HEK293 (cell line): Measurements from ENCODE around the gene CADPS2.

Source experiments
- GLI4 ChIP-seq: fragments of 450-650 bp; formaldehyde crosslinking; IDR thresholded peaks from 2 replicates; pipeline ENCODE4 v1.5.1; 2016; ENCODE audit warnings: missing biosample characterization, missing genetic modification characterization
- IKZF3 ChIP-seq: fragments of 450-650 bp; IDR thresholded peaks from 2 replicates; pipeline ENCODE4 v1.5.0; 2018; ENCODE audit warnings: missing biosample characterization, mild to moderate bottlenecking, missing genetic modification characterization, moderate library complexity
- KLF16 ChIP-seq: fragments of 450-650 bp; formaldehyde crosslinking; IDR thresholded peaks from 2 replicates; pipeline ENCODE4 v1.5.1; 2017; ENCODE audit warnings: missing biosample characterization, missing genetic modification characterization
- OSR2 ChIP-seq: fragments of 450-650 bp; formaldehyde crosslinking; IDR thresholded peaks from 2 replicates; pipeline ENCODE4 v1.5.1; 2016; ENCODE audit warnings: missing biosample characterization, missing genetic modification characterization
- PRDM1 ChIP-seq: fragments of 450-650 bp; formaldehyde crosslinking; IDR thresholded peaks from 2 replicates; pipeline ENCODE4; 2016; ENCODE audit warnings: missing biosample characterization, missing genetic modification characterization
- RBAK ChIP-seq: fragments of 450-650 bp; formaldehyde crosslinking; IDR thresholded peaks from 2 replicates; pipeline ENCODE4 v1.5.1; 2016; ENCODE audit warnings: missing biosample characterization, missing genetic modification characterization
- ZNF121 ChIP-seq: fragments of 450-650 bp; formaldehyde crosslinking; IDR thresholded peaks from 2 replicates; pipeline ENCODE4 v1.5.1; 2016; ENCODE audit warnings: missing biosample characterization, missing genetic modification characterization
- ZNF2 ChIP-seq: fragments of 450-650 bp; formaldehyde crosslinking; IDR thresholded peaks from 2 replicates; pipeline ENCODE4 v1.5.1; 2016; ENCODE audit warnings: missing biosample characterization, missing genetic modification characterization
- ZNF311 ChIP-seq: fragments of 450-650 bp; formaldehyde crosslinking; IDR thresholded peaks from 2 replicates; pipeline ENCODE4 v1.5.1; 2017; ENCODE audit warnings: missing biosample characterization, missing genetic modification characterization, borderline replicate concordance
- ZNF324 ChIP-seq: fragments of 450-650 bp; formaldehyde crosslinking; IDR thresholded peaks from 2 replicates; pipeline ENCODE4 v1.5.1; 2016; ENCODE audit warnings: missing biosample characterization, missing genetic modification characterization
- ZNF416 ChIP-seq: fragments of 450-650 bp; formaldehyde crosslinking; IDR thresholded peaks from 2 replicates; pipeline ENCODE4 v1.5.1; 2016; ENCODE audit warnings: missing biosample characterization, missing genetic modification characterization
- ZNF510 ChIP-seq: fragments of 450-650 bp; formaldehyde crosslinking; IDR thresholded peaks from 2 replicates; pipeline ENCODE4 v1.5.1; 2018; ENCODE audit warnings: mild to moderate bottlenecking, missing genetic modification characterization, missing biosample characterization; ENCODE audit not compliant: insufficient replicate concordance
- ZNF514 ChIP-seq: fragments of 450-650 bp; formaldehyde crosslinking; IDR thresholded peaks from 2 replicates; pipeline ENCODE4 v1.5.1; 2016; ENCODE audit warnings: missing biosample characterization, missing genetic modification characterization
- ZNF529 ChIP-seq: fragments of 450-650 bp; formaldehyde crosslinking; IDR thresholded peaks from 2 replicates; pipeline ENCODE4 v1.5.1; 2017; ENCODE audit warnings: missing genetic modification characterization, missing biosample characterization; ENCODE audit not compliant: insufficient replicate concordance
- ZNF530 ChIP-seq: fragments of 450-650 bp; formaldehyde crosslinking; IDR thresholded peaks from 2 replicates; pipeline ENCODE4 v1.5.1; 2016; ENCODE audit warnings: low read depth, missing biosample characterization, missing genetic modification characterization
- ZNF544 ChIP-seq: fragments of 450-650 bp; formaldehyde crosslinking; IDR thresholded peaks from 2 replicates; pipeline ENCODE4 v1.5.0; 2017; ENCODE audit warnings: missing biosample characterization, missing genetic modification characterization
- ZNF548 ChIP-seq: fragments of 450-650 bp; formaldehyde crosslinking; IDR thresholded peaks from 2 replicates; pipeline ENCODE4 v1.5.1; 2016; ENCODE audit warnings: missing biosample characterization, missing genetic modification characterization
- ZNF585B ChIP-seq: fragments of 450-650 bp; formaldehyde crosslinking; IDR thresholded peaks from 2 replicates; pipeline ENCODE4 v1.5.1; 2016; ENCODE audit warnings: missing biosample characterization, missing genetic modification characterization
- ZNF624 ChIP-seq: fragments of 450-650 bp; formaldehyde crosslinking; IDR thresholded peaks from 2 replicates; pipeline ENCODE4 v1.5.1; 2017; ENCODE audit warnings: missing biosample characterization, missing genetic modification characterization
- ZNF654 ChIP-seq: fragments of 450-650 bp; formaldehyde crosslinking; IDR thresholded peaks from 2 replicates; pipeline ENCODE4 v1.5.1; 2016; ENCODE audit warnings: low read depth, missing biosample characterization, missing genetic modification characterization
- ZNF658 ChIP-seq: fragments of 450-650 bp; formaldehyde crosslinking; IDR thresholded peaks from 2 replicates; pipeline ENCODE4; 2016; ENCODE audit warnings: missing biosample characterization, missing genetic modification characterization
- ZNF777 ChIP-seq: fragments of 450-650 bp; formaldehyde crosslinking; IDR thresholded peaks from 2 replicates; pipeline ENCODE4 v1.5.1; 2017; ENCODE audit warnings: missing biosample characterization, missing genetic modification characterization, borderline replicate concordance
- TF ChIP-seq, protein P1 (sequence below): fragments of 450-650 bp; formaldehyde crosslinking; IDR thresholded peaks from 2 replicates; pipeline ENCODE4 v1.5.1; 2016; ENCODE audit warnings: missing biosample characterization, missing genetic modification characterization
- TF ChIP-seq, protein P2 (sequence below): IDR thresholded peaks from 2 replicates; pipeline ENCODE4 v1.6.1; 2011; ENCODE audit warnings: mild to moderate bottlenecking, low read depth, low read length, borderline replicate concordance
- TF ChIP-seq, protein P3 (sequence below): fragments of 450-650 bp; formaldehyde crosslinking; IDR thresholded peaks from 2 replicates; pipeline ENCODE4 v1.5.1; 2016; ENCODE audit warnings: missing biosample characterization, missing genetic modification characterization, borderline replicate concordance
- TF ChIP-seq, protein P4 (sequence below): fragments of 450-650 bp; formaldehyde crosslinking; IDR thresholded peaks from 2 replicates; pipeline ENCODE4 v1.5.1; 2017; ENCODE audit warnings: missing biosample characterization, missing genetic modification characterization
- TF ChIP-seq, protein P5 (sequence below): fragments of 450-650 bp; formaldehyde crosslinking; IDR thresholded peaks from 2 replicates; pipeline ENCODE4 v1.5.1; 2016; ENCODE audit warnings: missing biosample characterization, missing genetic modification characterization
- TF ChIP-seq, protein P6 (sequence below): fragments of 450-650 bp; formaldehyde crosslinking; IDR thresholded peaks from 2 replicates; pipeline ENCODE4 v1.5.1; 2016; ENCODE audit warnings: missing biosample characterization, missing genetic modification characterization, low read depth

CADPS2 gene

DNA sequence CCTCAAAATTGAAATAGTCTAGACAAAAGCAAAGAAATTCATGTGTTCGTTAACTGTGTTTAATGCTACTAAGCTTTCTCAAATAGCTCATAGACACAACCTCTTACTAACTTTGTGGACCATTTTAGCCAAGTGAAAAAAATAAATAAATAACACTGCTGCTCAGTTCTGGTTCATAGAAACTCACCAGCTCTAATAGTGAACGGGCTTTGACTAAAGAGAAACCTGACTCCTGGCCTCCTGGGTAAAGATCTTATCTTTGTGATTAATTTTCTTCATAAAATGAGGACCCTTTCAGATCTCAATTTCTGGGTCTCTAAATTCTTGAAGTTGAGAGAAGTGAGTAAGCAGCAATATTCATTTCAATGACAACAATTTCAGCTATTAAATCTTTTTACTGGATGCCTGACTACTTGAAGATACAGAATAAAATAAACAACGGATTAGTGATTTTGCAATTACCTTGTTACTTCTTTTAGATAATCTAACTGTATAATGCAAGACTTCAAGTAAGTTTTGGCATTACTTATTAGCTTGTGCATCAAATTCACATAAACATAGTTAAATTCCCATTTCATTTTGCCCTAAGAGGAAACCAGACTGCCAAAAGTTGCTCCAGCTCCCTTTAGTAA lies 3.1 kb downstream of the CADPS2 start (continued):
- TF ChIP-seq, protein P1, sequence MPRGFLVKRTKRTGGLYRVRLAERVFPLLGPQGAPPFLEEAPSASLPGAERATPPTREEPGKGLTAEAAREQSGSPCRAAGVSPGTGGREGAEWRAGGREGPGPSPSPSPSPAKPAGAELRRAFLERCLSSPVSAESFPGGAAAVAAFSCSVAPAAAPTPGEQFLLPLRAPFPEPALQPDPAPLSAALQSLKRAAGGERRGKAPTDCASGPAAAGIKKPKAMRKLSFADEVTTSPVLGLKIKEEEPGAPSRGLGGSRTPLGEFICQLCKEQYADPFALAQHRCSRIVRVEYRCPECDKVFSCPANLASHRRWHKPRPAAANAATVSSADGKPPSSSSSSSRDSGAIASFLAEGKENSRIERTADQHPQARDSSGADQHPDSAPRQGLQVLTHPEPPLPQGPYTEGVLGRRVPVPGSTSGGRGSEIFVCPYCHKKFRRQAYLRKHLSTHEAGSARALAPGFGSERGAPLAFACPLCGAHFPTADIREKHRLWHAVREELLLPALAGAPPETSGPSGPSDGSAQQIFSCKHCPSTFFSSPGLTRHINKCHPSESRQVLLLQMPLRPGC (tag by site-specific recombination): peak; percentile 56; the same call in 1 of the 2 replicates
- TF ChIP-seq ZNF529 (tag by site-specific recombination) (no peak), ZNF514 (no peak), ZNF777 (tag by site-specific recombination) (no peak), ZNF121 (no peak), ZNF585B (tag by site-specific recombination) (no peak), OSR2 (tag by site-specific recombination) (peak; percentile 91), PRDM1 (tag by site-specific recombination) (no peak), IKZF3 (peak; percentile 66; the same call in 1 of the 2 replicates), ZNF548 (no peak), ZNF2 (0 out of 2 replicates have a peak, but pooled peaks have one; percentile 46), ZNF324 (no peak), ZNF658 (tag by site-specific recombination) (no peak), ZNF624 (no peak), ZNF654 (no peak), KLF16 (no peak), ZNF311 (tag by site-specific recombination) (no peak), ZNF510 (tag by site-specific recombination) (no peak), ZNF530 (tag by site-specific recombination) (no peak), RBAK (tag by site-specific recombination) (no peak), ZNF544 (no peak), GLI4 (tag by site-specific recombination) (no peak), ZNF416 (tag by site-specific recombination) (no peak)
- TF ChIP-seq, protein P2, sequence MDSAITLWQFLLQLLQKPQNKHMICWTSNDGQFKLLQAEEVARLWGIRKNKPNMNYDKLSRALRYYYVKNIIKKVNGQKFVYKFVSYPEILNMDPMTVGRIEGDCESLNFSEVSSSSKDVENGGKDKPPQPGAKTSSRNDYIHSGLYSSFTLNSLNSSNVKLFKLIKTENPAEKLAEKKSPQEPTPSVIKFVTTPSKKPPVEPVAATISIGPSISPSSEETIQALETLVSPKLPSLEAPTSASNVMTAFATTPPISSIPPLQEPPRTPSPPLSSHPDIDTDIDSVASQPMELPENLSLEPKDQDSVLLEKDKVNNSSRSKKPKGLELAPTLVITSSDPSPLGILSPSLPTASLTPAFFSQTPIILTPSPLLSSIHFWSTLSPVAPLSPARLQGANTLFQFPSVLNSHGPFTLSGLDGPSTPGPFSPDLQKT: no peak
- TF ChIP-seq, protein P3, sequence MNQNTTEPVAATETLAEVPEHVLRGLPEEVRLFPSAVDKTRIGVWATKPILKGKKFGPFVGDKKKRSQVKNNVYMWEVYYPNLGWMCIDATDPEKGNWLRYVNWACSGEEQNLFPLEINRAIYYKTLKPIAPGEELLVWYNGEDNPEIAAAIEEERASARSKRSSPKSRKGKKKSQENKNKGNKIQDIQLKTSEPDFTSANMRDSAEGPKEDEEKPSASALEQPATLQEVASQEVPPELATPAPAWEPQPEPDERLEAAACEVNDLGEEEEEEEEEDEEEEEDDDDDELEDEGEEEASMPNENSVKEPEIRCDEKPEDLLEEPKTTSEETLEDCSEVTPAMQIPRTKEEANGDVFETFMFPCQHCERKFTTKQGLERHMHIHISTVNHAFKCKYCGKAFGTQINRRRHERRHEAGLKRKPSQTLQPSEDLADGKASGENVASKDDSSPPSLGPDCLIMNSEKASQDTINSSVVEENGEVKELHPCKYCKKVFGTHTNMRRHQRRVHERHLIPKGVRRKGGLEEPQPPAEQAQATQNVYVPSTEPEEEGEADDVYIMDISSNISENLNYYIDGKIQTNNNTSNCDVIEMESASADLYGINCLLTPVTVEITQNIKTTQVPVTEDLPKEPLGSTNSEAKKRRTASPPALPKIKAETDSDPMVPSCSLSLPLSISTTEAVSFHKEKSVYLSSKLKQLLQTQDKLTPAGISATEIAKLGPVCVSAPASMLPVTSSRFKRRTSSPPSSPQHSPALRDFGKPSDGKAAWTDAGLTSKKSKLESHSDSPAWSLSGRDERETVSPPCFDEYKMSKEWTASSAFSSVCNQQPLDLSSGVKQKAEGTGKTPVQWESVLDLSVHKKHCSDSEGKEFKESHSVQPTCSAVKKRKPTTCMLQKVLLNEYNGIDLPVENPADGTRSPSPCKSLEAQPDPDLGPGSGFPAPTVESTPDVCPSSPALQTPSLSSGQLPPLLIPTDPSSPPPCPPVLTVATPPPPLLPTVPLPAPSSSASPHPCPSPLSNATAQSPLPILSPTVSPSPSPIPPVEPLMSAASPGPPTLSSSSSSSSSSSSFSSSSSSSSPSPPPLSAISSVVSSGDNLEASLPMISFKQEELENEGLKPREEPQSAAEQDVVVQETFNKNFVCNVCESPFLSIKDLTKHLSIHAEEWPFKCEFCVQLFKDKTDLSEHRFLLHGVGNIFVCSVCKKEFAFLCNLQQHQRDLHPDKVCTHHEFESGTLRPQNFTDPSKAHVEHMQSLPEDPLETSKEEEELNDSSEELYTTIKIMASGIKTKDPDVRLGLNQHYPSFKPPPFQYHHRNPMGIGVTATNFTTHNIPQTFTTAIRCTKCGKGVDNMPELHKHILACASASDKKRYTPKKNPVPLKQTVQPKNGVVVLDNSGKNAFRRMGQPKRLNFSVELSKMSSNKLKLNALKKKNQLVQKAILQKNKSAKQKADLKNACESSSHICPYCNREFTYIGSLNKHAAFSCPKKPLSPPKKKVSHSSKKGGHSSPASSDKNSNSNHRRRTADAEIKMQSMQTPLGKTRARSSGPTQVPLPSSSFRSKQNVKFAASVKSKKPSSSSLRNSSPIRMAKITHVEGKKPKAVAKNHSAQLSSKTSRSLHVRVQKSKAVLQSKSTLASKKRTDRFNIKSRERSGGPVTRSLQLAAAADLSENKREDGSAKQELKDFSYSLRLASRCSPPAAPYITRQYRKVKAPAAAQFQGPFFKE (tag by site-specific recombination): no peak
- TF ChIP-seq, protein P4, sequence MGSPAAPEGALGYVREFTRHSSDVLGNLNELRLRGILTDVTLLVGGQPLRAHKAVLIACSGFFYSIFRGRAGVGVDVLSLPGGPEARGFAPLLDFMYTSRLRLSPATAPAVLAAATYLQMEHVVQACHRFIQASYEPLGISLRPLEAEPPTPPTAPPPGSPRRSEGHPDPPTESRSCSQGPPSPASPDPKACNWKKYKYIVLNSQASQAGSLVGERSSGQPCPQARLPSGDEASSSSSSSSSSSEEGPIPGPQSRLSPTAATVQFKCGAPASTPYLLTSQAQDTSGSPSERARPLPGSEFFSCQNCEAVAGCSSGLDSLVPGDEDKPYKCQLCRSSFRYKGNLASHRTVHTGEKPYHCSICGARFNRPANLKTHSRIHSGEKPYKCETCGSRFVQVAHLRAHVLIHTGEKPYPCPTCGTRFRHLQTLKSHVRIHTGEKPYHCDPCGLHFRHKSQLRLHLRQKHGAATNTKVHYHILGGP (tag by site-specific recombination): peak; percentile 75
- TF ChIP-seq, protein P5, sequence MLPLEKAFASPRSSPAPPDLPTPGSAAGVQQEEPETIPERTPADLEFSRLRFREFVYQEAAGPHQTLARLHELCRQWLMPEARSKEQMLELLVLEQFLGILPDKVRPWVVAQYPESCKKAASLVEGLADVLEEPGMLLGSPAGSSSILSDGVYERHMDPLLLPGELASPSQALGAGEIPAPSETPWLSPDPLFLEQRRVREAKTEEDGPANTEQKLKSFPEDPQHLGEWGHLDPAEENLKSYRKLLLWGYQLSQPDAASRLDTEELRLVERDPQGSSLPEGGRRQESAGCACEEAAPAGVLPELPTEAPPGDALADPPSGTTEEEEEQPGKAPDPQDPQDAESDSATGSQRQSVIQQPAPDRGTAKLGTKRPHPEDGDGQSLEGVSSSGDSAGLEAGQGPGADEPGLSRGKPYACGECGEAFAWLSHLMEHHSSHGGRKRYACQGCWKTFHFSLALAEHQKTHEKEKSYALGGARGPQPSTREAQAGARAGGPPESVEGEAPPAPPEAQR (tag by site-specific recombination): no peak
- TF ChIP-seq, protein P6, sequence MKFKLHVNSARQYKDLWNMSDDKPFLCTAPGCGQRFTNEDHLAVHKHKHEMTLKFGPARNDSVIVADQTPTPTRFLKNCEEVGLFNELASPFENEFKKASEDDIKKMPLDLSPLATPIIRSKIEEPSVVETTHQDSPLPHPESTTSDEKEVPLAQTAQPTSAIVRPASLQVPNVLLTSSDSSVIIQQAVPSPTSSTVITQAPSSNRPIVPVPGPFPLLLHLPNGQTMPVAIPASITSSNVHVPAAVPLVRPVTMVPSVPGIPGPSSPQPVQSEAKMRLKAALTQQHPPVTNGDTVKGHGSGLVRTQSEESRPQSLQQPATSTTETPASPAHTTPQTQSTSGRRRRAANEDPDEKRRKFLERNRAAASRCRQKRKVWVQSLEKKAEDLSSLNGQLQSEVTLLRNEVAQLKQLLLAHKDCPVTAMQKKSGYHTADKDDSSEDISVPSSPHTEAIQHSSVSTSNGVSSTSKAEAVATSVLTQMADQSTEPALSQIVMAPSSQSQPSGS (tag by site-specific recombination): no peak
